GM19099 (cell line): ENCODE results near the gene TSHR.

ENCODE experiments used
- POLR2A ChIP-seq: IDR thresholded peaks from 3 replicates; pipeline ENCODE4 v1.6.1; 2011; ENCODE audit warnings: low read depth; ENCODE audit not compliant: insufficient read length; ENCODE audit errors: extremely low read depth

TSHR gene

GRCh38 chr14:81170829-81171195 lies 215.4 kb downstream of the TSHR start:
- TF ChIP-seq POLR2A = no peak

GRCh38 chr14:81172353-81172752 lies 216.9 kb downstream of the TSHR start:
- no peak for TF ChIP-seq POLR2A

- no peak for TF ChIP-seq POLR2A
Measured at GRCh38 chr14:81172881-81173280, 217.5 kb downstream of the TSHR start.

- no peak for TF ChIP-seq POLR2A
Measured at GRCh38 chr14:81176241-81176640, 220.8 kb downstream of the TSHR start.

- no peak for TF ChIP-seq POLR2A
Measured at GRCh38 chr14:81177225-81177624, 221.8 kb downstream of the TSHR start.

- no peak for TF ChIP-seq POLR2A
Measured at GRCh38 chr14:81178063-81178462, 222.6 kb downstream of the TSHR start.

GRCh38 chr14:81179631-81180030 lies 224.2 kb downstream of the TSHR start:
- no peak for TF ChIP-seq POLR2A

GRCh38 chr14:81187832-81188522 lies 232.6 kb downstream of the TSHR start:
- no peak for TF ChIP-seq POLR2A

- no peak for TF ChIP-seq POLR2A
Measured at GRCh38 chr14:81192594-81192993, 237.2 kb downstream of the TSHR start.

- no peak for TF ChIP-seq POLR2A
Measured at GRCh38 chr14:81193924-81194633, 238.7 kb downstream of the TSHR start.
